PFSK-1 (cell line): ENCODE results near the gene ZNF775.

Source experiments
- FOXP2 ChIP-seq: optimal IDR thresholded peaks from 2 replicates; pipeline ENCODE3; 2011; ENCODE audit warnings: borderline replicate concordance, control low read depth, inconsistent platforms; ENCODE audit not compliant: insufficient read depth; ENCODE audit errors: extremely low read length, extremely low read depth
- POLR2AphosphoS5 ChIP-seq: IDR thresholded peaks from 2 replicates; pipeline ENCODE4 v1.6.1; 2012; ENCODE audit warnings: low read depth, mild to moderate bottlenecking, control low read depth, low read length, moderate library complexity
- SIN3A ChIP-seq: IDR thresholded peaks from 2 replicates; pipeline ENCODE4 v1.6.1; 2012; ENCODE audit warnings: mild to moderate bottlenecking, low read length, moderate library complexity, borderline replicate concordance; ENCODE audit not compliant: insufficient read depth
- TAF1 ChIP-seq: IDR thresholded peaks from 2 replicates; pipeline ENCODE4 v1.6.1; 2012; ENCODE audit warnings: low read length, control low read depth, borderline replicate concordance; ENCODE audit not compliant: insufficient read depth
- TF ChIP-seq, protein P1 (sequence below), 2 experiments: IDR thresholded peaks; 2 replicates each; pipeline versions ENCODE4 v1.6.1 to v1.8.0; 2011 to 2012; ENCODE audit warnings: low read depth in 2 of 2, low read length in 2 of 2, control low read depth in 1 of 2, inconsistent platforms in 1 of 2, mild to moderate bottlenecking in 1 of 2, moderate library complexity in 1 of 2; ENCODE audit not compliant: insufficient read depth in 1 of 2

The ZNF775 gene

DNA sequence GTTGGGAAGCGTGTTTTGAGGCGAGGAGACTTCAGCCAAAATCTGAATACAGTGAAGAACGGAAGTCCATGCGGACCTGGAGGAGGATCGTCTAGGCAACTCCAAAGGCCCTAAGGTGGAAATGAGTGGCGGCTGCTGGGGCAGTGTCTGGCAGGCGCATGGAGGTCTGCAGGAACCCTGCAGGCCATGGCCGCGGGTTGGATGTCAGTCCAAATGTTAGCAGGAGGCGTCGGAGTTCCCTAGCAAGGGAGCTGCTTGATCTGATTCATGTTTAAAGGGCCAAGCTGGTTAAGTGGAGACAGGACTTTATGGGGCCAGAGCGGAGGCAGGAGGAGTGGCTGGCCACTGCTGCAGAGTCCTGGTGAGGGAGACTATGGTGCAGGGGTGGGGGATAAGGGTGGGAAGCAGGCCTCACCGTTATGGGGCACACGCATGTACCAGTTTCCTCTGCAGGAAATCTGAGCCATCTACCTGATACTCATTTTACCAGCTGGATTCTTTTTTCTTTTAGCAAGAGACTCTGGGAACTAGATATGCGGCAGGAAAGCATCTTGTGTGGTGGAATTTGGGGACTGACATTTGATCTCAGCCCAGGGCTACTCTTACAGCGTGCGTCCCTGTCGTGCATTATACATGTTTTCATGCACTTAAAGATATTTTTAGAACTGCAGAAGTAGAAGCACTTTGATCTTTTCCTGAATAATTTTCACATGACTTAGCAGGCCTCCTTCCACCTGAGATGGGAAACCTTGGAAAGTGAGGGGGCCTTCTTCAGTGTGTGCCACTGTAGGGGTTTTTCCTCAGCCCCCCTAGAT lies 17.1 kb upstream of the ZNF775 start:
- TF ChIP-seq POLR2AphosphoS5, result no peak
- TF ChIP-seq, protein P1, sequence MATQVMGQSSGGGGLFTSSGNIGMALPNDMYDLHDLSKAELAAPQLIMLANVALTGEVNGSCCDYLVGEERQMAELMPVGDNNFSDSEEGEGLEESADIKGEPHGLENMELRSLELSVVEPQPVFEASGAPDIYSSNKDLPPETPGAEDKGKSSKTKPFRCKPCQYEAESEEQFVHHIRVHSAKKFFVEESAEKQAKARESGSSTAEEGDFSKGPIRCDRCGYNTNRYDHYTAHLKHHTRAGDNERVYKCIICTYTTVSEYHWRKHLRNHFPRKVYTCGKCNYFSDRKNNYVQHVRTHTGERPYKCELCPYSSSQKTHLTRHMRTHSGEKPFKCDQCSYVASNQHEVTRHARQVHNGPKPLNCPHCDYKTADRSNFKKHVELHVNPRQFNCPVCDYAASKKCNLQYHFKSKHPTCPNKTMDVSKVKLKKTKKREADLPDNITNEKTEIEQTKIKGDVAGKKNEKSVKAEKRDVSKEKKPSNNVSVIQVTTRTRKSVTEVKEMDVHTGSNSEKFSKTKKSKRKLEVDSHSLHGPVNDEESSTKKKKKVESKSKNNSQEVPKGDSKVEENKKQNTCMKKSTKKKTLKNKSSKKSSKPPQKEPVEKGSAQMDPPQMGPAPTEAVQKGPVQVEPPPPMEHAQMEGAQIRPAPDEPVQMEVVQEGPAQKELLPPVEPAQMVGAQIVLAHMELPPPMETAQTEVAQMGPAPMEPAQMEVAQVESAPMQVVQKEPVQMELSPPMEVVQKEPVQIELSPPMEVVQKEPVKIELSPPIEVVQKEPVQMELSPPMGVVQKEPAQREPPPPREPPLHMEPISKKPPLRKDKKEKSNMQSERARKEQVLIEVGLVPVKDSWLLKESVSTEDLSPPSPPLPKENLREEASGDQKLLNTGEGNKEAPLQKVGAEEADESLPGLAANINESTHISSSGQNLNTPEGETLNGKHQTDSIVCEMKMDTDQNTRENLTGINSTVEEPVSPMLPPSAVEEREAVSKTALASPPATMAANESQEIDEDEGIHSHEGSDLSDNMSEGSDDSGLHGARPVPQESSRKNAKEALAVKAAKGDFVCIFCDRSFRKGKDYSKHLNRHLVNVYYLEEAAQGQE (IDR thresholded peaks at IDR 0.05; ENCODE audit: insufficient read depth in 1 of 2, low read depth in 2 of 2, low read length in 2 of 2), result no peak
- no peak for TF ChIP-seq FOXP2

DNA sequence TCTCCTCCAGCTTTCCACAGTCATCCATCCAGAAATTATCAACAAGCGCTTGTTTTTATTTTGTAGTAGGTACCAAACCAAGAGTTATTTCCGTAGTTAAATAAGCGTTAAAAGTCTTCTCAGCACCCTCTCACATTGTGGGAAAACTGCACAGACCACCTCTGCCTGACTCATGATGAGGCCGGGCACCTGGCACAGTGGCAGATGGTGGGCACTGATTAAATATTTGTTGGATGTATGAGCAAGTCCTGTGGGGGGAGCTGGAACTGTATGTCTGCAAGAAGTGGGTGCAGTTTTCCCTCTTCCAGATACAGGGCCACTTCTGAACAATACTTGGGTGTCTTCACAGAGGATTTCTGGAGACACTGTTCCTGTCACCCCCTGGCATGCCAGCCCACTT lies 15.8 kb upstream of the ZNF775 start:
- no peak for TF ChIP-seq SIN3A
- no peak for TF ChIP-seq TAF1
- TF ChIP-seq, protein P1 (IDR thresholded peaks at IDR 0.05; ENCODE audit: insufficient read depth in 1 of 2, low read depth in 2 of 2, low read length in 2 of 2), result no peak
- no peak for TF ChIP-seq FOXP2
- TF ChIP-seq POLR2AphosphoS5, result no peak

DNA sequence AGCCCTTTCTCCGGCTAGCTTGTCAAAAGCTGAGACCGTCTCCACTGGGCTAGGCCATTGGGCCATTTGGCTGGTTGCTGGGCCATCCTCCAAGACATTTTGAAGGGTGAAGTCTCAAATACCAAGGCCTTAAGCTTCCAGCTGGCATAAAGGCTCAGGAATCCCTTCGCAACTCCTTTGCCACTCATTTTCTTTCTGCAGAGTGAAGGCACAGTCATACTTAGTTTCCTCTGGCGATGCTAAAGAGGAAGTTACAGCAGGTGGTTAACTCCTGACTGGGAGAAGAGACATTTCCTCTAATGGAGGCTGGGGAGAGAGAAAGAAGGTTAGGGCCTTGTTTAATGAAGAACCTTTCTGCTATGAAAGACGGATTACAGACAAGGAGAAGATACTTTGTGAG lies 15.3 kb upstream of the ZNF775 start:
- no peak for TF ChIP-seq TAF1
- no peak for TF ChIP-seq POLR2AphosphoS5
- TF ChIP-seq FOXP2, result no peak

DNA sequence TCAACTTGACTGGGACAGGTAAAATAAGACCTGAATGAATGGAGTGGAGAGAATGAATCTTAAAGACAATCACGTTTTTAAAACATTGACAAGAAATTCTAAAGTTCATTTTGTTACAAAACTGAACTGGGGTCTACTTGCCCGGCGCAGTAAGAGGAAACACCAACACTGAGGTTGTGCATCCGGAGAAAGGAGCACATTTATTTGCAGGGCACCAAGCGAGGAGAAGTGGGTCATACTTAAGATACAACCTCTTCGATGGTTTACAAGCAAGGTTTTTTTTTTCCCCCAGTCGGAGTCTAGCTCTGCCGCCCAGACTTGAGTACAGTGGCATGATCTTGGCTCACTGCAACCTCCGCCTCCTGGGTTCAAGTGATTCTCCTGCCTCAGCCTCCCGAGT lies 13.9 kb upstream of the ZNF775 start:
- no peak for TF ChIP-seq SIN3A
- no peak for TF ChIP-seq FOXP2
- TF ChIP-seq POLR2AphosphoS5, result no peak
- TF ChIP-seq TAF1, result no peak

DNA sequence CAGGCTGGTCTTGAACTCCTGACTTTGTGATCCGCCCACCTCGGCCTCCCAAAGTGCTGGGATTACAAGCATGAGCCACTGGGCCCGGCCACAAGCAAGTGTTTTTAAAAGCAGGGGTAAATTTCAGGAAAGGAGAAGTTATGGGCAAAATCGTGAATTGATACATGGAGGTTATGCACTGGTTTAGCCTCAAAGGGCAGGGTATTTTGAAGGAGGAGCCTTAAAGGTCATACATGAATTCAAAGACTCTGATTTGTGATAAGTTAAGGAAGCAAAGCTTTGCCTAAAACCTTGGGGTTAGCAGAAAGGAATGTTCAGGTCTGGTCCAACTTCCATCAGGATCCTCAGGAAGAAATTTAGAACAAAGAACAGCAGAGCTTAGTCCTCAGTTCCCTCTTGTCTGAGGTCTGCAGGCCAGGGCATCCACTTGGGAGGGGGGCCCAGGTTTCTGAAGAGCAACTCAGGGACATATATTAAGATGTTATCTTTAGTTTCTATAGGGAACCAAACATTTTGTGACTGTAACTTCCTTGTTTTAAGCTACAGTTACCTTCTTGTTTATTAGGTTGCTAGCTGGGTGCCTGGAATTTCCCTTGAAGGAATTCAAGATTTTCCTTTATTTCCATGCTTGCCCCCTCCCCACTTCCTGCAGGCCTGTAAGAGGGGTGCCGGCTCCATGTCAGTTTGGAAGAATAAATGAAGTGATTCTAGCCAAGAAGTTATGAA lies 13.3 kb upstream of the ZNF775 start:
- TF ChIP-seq FOXP2 (no peak), TAF1 (no peak), SIN3A (no peak), POLR2AphosphoS5 (no peak)
- TF ChIP-seq, protein P1 (IDR thresholded peaks at IDR 0.05; ENCODE audit: insufficient read depth in 1 of 2, low read depth in 2 of 2, low read length in 2 of 2), result no peak

DNA sequence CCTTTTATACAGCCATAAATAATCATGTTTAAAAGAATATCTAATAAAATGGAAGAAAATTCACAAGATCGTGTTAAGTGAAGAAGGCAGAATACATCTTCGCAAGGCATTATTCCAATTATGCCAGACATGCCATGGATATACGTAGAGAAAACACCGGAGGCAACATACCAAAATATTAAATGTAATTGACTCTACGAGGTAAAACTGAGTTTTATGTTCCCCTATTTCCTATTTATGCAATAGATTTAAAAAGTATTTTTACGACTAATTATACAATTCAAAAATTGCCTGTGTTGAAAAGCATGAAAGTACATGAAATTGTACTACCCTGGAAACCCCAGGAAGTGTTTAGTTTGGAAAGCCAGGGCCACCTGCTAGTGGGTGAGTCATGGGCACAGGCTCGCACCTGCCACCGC lies 11.4 kb upstream of the ZNF775 start:
- TF ChIP-seq, protein P1 (IDR thresholded peaks at IDR 0.05; ENCODE audit: insufficient read depth in 1 of 2, low read depth in 2 of 2, low read length in 2 of 2), result no peak
- no peak for TF ChIP-seq SIN3A
- TF ChIP-seq FOXP2, result no peak
- TF ChIP-seq TAF1, result no peak
- no peak for TF ChIP-seq POLR2AphosphoS5
